ENCODE data around the gene ZNF831.

ZNF831 gene

DNA sequence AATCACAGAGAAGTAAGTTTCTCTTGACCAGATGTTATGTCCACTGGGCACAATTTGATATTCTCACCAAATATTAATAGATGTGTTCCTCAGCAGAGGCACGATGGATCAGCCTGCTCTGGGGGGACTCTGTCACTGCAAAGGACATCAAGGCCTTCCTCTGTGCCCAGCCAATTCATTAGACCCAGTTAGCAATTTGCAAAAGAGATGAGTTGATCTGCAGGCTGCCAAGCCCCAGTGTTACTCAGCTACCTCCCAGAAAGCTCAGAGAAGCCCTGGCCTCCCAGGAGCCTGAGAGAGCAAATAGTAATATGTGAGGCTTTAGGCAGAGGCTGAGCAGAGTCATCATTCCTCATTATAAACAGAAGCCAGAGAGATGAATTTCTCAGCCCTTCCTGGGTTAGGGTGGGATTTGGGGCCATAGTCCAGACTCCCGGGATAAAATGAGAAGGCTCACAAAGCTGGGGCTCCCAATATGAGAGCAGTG, 54.2 kb downstream of the ZNF831 start:
- H3K9me3 ChIP-seq (ENCODE audit: control insufficient read depth, low read length), result no peaks in the 10 kb centered on the region
- H3K9ac ChIP-seq (ENCODE audit: low read length), result no peak overlapping the region
- H3K4me3 ChIP-seq (ENCODE audit: low read length), result no peak overlapping the region
- no peaks in the 10 kb centered on the region for H3K36me3 ChIP-seq (ENCODE audit: control insufficient read depth, insufficient read depth, low read length)
- peaks cover 11% of the 10 kb centered on the region for H3K27me3 ChIP-seq (ENCODE audit: control insufficient read depth, insufficient read depth, low read length)
- peaks cover 3% of the 10 kb centered on the region for H3K4me1 ChIP-seq (ENCODE audit: control insufficient read depth, insufficient read depth, low read length)

DNA sequence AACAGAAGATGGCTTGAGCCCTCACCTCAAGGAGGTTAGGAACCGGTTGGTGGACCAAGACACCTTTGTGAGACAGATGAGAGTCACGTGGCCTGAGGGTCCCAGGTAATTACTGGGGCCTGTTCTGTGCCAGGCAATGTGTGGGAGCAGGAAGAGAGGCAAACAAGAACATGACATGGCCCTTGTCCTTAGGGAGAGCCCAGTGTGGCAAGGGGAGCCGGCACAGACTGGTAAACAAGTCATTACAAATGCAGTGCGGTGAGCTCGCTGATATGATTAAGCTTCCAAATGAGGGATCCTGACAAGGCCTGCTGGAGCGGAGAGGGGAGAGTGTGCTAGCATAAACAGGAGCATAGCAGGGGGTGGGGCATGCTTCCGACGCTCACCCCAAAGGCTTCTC, 55.6 kb downstream of the ZNF831 start:
- Histone ChIP-seq H3K9ac (ENCODE audit: low read length) (no peak overlapping the region), H3K9me3 (ENCODE audit: control insufficient read depth, low read length) (no peaks in the 10 kb centered on the region), H3K36me3 (ENCODE audit: control insufficient read depth, insufficient read depth, low read length) (no peaks in the 10 kb centered on the region), H3K4me3 (ENCODE audit: low read length) (no peak overlapping the region), H3K4me1 (ENCODE audit: control insufficient read depth, insufficient read depth, low read length) (peaks cover 10% of the 10 kb centered on the region), H3K27me3 (ENCODE audit: control insufficient read depth, insufficient read depth, low read length) (peaks cover 25% of the 10 kb centered on the region)

DNA sequence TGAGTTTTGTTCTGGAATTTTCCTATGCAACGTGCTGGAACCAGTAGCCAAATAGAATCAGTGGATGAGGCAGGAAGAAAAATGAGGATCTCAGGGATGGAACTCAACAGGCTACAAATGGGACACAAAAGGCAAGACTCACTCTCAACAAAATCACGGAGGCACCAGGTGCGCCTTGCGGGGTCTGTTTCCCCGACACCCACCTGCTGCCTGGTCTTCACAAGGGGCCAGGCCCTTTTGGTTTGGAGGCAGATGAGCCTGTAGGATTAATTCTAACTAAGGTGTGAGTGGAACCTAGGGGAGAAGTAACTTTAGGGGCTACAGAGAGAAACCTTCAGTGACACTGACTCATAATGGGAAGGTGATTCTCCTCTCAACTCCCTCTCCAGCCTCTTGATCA, 56.5 kb downstream of the ZNF831 start:
- Histone ChIP-seq H3K36me3 (ENCODE audit: control insufficient read depth, insufficient read depth, low read length) (no peaks in the 10 kb centered on the region), H3K4me3 (ENCODE audit: low read length) (no peak overlapping the region), H3K27me3 (ENCODE audit: control insufficient read depth, insufficient read depth, low read length) (peaks cover 26% of the 10 kb centered on the region), H3K9me3 (ENCODE audit: control insufficient read depth, low read length) (no peaks in the 10 kb centered on the region), H3K9ac (ENCODE audit: low read length) (no peak overlapping the region), H3K4me1 (ENCODE audit: control insufficient read depth, insufficient read depth, low read length) (peaks cover 10% of the 10 kb centered on the region)

DNA sequence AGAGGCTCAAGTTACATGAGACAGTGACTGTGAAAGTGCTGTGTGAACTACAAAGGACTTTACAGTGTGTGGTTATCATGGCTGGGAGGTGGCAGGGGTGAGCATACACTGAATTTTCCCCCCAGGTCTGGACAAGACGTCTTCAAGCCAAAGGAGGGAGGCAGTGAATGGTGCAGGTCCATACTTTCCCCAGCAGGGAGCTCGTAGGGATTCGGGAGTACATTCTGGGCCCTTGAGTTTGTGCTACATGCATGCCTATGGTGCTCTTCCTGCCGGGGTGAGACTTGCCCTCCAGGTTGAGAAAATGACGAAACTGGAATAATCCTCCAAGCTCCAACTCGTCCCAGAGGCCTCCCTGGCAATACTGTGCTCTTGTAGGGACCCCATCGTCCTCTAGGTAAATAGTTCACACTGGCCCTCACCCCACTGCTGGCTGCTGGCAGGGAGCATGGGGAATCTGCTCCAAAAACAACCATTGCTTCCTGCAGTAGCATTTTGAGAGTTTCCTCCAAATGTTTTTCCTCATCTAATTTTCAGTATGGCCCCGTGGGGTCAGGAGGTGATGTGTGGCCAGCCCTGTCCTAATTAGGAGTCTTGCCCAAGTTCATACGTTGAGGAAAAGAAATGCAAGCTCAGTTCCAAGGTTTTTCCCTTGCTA, 57.6 kb downstream of the ZNF831 start:
- Histone ChIP-seq H3K9me3 (ENCODE audit: control insufficient read depth, low read length) (no peaks in the 10 kb centered on the region), H3K4me1 (ENCODE audit: control insufficient read depth, insufficient read depth, low read length) (peaks cover 10% of the 10 kb centered on the region), H3K4me3 (ENCODE audit: low read length) (no peak overlapping the region), H3K27me3 (ENCODE audit: control insufficient read depth, insufficient read depth, low read length) (peaks cover 26% of the 10 kb centered on the region), H3K36me3 (ENCODE audit: control insufficient read depth, insufficient read depth, low read length) (no peaks in the 10 kb centered on the region), H3K9ac (ENCODE audit: low read length) (no peak overlapping the region)

DNA sequence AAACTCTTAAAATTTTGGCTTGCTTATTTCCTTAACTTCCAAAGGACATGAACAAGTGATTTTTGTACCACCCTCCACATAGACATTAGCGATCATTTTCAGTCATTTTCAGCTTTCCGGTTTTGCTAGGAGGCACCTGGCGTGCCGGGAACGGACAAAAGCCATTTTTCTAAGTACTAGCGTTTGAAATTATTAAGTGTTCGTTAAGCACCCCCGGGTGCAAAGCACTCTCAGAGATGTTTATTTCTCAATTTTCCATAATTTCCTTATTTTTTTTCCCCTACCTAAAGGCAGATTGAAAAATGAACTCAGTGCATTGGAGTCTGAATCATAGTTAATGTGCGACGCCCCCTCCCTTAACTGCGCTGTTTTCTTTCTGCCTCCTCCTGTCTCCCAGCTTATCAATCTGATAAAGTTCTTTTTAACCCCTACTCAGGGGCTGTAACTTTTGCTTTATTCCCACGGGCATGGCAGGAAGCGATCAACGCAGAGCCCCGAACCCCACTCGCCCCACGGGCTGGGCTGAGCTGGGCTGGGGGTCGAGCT, 58.2 kb downstream of the ZNF831 start:
- H3K4me1 ChIP-seq (ENCODE audit: control insufficient read depth, insufficient read depth, low read length), result peaks cover 10% of the 10 kb centered on the region
- peak overlapping the region; percentile 69 for H3K9ac ChIP-seq (ENCODE audit: low read length)
- H3K36me3 ChIP-seq (ENCODE audit: control insufficient read depth, insufficient read depth, low read length), result no peaks in the 10 kb centered on the region
- peak overlapping the region; percentile 12 for H3K4me3 ChIP-seq (ENCODE audit: low read length)
- H3K9me3 ChIP-seq (ENCODE audit: control insufficient read depth, low read length), result no peaks in the 10 kb centered on the region
- peaks cover 26% of the 10 kb centered on the region for H3K27me3 ChIP-seq (ENCODE audit: control insufficient read depth, insufficient read depth, low read length)

DNA sequence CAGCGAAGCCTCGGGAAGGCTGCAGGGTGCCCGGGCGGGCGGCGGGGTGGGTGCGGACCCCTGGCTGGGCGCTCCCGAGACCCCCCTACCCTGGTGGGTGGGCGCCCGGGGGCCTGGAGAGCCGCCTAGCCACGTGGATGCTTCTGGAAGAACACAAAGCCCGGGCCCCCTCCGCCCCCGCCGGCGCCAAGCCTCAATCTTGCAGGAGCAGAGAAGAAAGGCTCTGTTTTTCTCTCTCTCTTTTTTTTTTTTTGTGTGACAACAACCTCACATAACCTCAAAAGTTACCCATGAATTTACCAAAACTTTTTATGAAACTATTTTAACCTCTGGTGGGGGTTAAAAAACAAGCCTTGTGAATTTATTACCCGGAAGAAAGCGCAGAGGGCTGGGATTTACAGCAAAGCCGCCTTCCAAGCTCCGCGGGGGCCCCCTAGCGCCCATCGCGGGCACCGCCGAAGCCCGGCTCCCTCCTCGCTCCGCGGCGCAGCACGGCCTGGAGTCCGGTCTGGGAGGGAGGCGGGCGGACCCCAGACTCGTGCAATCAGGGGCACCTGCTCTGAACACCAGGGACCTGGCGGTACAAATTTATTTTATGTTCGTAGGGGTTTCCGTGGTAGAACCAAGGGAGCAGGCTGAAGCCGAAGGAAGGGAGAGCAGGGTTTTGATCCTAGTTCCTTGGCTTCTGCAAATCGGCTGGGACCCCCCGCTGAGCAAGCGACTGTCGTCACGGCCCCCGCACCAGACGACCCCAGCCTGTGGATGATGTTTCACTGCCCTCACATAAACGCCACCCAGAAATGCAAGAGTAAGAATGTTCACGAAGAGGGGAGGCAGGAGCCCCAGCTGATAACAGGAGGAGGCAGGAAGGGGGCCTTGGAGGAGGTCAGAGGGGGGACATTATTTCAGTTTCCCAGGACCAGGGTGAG, 58.9 kb downstream of the ZNF831 start:
- H3K36me3 ChIP-seq (ENCODE audit: control insufficient read depth, insufficient read depth, low read length), result no peaks in the 10 kb centered on the region
- H3K27me3 ChIP-seq (ENCODE audit: control insufficient read depth, insufficient read depth, low read length), result peaks cover 26% of the 10 kb centered on the region
- H3K4me1 ChIP-seq (ENCODE audit: control insufficient read depth, insufficient read depth, low read length), result peaks cover 10% of the 10 kb centered on the region
- H3K4me3 ChIP-seq (ENCODE audit: low read length), result peak overlapping the region; percentile 12
- H3K9me3 ChIP-seq (ENCODE audit: control insufficient read depth, low read length), result no peaks in the 10 kb centered on the region
- peak overlapping the region; percentile 69 for H3K9ac ChIP-seq (ENCODE audit: low read length)

DNA sequence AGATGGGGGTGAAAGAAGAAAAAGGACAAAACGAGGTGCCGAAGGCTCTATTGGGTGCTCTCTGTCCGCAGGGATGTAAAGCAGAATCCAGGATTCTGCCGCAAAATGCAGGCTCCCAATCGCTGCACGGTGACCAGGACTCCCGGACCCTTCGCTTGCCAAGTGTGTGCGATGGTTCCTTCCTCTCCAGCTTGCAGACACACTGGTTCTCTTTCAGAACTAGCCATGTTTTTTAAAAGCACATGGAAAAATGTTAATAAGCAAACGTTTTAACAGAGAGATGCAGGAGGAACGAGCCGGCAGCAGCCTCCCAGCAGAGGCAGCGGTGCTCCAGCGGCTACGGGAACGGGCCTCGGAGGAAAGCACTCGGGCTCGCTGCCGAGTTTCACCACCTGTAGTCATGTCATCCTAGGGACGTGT, 59.6 kb downstream of the ZNF831 start:
- Histone ChIP-seq H3K9me3 (ENCODE audit: control insufficient read depth, low read length) (no peaks in the 10 kb centered on the region), H3K27me3 (ENCODE audit: control insufficient read depth, insufficient read depth, low read length) (peaks cover 26% of the 10 kb centered on the region), H3K4me1 (ENCODE audit: control insufficient read depth, insufficient read depth, low read length) (peaks cover 10% of the 10 kb centered on the region), H3K36me3 (ENCODE audit: control insufficient read depth, insufficient read depth, low read length) (no peaks in the 10 kb centered on the region), H3K4me3 (ENCODE audit: low read length) (no peak overlapping the region), H3K9ac (ENCODE audit: low read length) (no peak overlapping the region)

DNA sequence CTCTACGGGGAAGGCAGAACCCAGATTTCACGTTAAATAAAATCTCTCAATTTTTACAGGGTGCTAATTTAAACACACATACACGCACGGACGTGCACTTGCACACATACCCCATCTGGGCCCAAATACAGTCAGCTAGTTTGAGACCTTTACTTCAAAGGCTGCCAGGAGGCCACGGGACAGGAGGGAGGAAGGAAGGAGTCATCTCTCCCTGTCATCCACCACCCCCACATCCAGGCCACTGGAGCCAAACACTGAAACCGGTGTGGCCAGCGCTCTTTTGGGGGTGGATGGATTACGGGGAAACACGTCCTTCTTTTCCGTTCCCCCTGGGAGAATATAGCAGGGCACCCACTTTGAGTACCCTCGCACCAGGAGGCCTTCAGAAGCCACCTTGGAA, 60.1 kb downstream of the ZNF831 start:
- H3K36me3 ChIP-seq (ENCODE audit: control insufficient read depth, insufficient read depth, low read length), result no peaks in the 10 kb centered on the region
- H3K4me3 ChIP-seq (ENCODE audit: low read length), result no peak overlapping the region
- H3K9ac ChIP-seq (ENCODE audit: low read length), result no peak overlapping the region
- no peaks in the 10 kb centered on the region for H3K9me3 ChIP-seq (ENCODE audit: control insufficient read depth, low read length)
- peaks cover 10% of the 10 kb centered on the region for H3K4me1 ChIP-seq (ENCODE audit: control insufficient read depth, insufficient read depth, low read length)
- peaks cover 26% of the 10 kb centered on the region for H3K27me3 ChIP-seq (ENCODE audit: control insufficient read depth, insufficient read depth, low read length)

DNA sequence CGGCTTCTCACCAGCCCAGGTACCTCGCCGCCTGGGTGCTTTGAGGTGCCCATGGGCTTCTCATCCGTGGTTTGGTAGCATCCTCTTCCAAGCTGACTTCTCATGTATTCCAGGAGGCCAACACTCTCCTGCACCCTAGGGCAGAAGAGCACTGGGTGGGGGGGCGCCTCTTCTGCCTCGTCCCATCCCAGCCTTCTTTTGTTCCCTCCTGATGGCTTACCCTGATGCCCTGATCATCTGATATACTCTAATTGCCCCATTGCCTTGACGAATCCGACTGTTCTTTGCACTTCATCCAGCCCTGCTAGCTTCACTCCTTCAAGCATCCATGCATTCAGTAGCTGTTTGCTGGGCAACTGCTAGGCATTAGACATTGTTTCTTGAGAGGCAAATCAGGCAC, 60.6 kb downstream of the ZNF831 start:
- H3K9ac ChIP-seq (ENCODE audit: low read length), result no peak overlapping the region
- H3K9me3 ChIP-seq (ENCODE audit: control insufficient read depth, low read length), result no peaks in the 10 kb centered on the region
- H3K36me3 ChIP-seq (ENCODE audit: control insufficient read depth, insufficient read depth, low read length), result no peaks in the 10 kb centered on the region
- H3K4me3 ChIP-seq (ENCODE audit: low read length), result no peak overlapping the region
- H3K27me3 ChIP-seq (ENCODE audit: control insufficient read depth, insufficient read depth, low read length), result peaks cover 27% of the 10 kb centered on the region
- peaks cover 10% of the 10 kb centered on the region for H3K4me1 ChIP-seq (ENCODE audit: control insufficient read depth, insufficient read depth, low read length)

DNA sequence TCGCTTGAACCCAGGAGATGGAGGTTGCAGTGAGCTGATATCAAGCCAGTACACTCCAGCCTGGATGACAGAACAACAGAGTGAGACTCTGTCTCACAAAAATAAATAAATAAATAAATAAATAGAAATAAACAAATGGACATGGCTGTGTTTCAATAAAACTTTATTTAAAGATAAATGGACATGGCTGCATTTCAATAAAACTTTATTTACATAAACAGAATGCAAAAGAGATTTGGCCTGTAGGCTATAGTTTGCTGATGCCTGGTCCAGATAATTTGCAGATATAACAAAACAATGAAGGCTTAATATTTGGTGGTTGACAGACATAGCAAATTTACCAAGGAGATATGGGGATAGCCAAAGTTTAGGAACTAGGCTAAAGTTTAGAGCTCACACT, 66.8 kb downstream of the ZNF831 start:
- Histone ChIP-seq H3K36me3 (ENCODE audit: control insufficient read depth, insufficient read depth, low read length) (no peaks in the 10 kb centered on the region), H3K4me1 (ENCODE audit: control insufficient read depth, insufficient read depth, low read length) (no peaks in the 10 kb centered on the region), H3K9me3 (ENCODE audit: control insufficient read depth, low read length) (no peaks in the 10 kb centered on the region), H3K27me3 (ENCODE audit: control insufficient read depth, insufficient read depth, low read length) (peaks cover 5% of the 10 kb centered on the region), H3K4me3 (ENCODE audit: low read length) (no peak overlapping the region), H3K9ac (ENCODE audit: low read length) (no peak overlapping the region)

DNA sequence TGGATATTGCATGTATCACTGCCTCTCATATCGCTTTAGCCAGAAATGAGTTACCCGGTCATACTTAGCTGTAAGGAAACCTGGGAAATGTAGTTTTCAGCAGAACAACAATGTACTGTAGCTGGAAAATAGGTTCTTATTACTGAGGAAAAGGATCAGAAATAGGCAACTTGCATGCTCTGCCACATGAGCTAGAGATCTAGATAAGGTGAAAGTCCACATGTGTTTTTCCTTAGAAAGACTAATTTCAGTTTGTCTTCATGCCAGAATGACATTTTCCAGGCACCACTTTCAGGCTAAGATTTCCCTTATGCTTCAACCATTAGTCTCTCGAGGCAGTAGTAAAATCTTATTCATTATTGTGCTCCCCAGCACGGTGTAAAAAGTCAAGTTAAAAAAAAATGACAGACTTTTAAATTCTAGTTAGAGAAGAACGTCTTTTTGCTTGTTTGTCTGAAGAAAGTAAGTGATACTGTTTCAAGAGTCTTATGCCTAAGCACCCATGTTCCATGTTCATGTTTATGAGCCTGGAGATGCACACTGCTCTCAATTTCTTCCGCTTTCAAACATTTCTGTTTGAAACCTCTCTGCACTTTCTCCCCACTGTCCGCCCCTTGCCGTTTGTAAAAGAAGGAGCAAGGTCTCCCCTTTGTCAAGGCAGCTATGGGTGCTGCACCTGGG, 67.6 kb downstream of the ZNF831 start:
- Histone ChIP-seq H3K9ac (ENCODE audit: low read length) (no peak overlapping the region), H3K9me3 (ENCODE audit: control insufficient read depth, low read length) (no peaks in the 10 kb centered on the region), H3K36me3 (ENCODE audit: control insufficient read depth, insufficient read depth, low read length) (no peaks in the 10 kb centered on the region), H3K27me3 (ENCODE audit: control insufficient read depth, insufficient read depth, low read length) (peaks cover 5% of the 10 kb centered on the region), H3K4me1 (ENCODE audit: control insufficient read depth, insufficient read depth, low read length) (no peaks in the 10 kb centered on the region), H3K4me3 (ENCODE audit: low read length) (no peak overlapping the region)
